SK-N-SH (cell line): ENCODE data around the gene SH3RF1. TPM values are rescaled to one million over a fixed set of nuclear protein-coding genes. Genes with fewer than 3 reads are reported as not detected.

Source experiments
- CTCF ChIA-PET: fragments of 300-600, 350-600 bp; formaldehyde crosslinking; extraction: SDS; loops from one replicate; lab custom pipeline; 2021; lab: Yijun Ruan, JAX
- POLR2A ChIA-PET: fragments of 350-600 bp; sonication (Branson Sonifier 250); formaldehyde crosslinking; extraction: SDS; loops from one replicate; lab custom pipeline; 2020; ENCODE audit warnings: antibody characterized with exemption, inconsistent platforms; lab: Yijun Ruan, JAX
- DNase-seq: peaks from one replicate; pipeline ENCODE4 v3.0.0; 2012
- H2AFZ ChIP-seq: fragments of 200-600 bp; sonication (generic); 2 replicates; pipeline ENCODE4 v1.8.1; 2016; ENCODE audit warnings: antibody characterized with exemption, mild to moderate bottlenecking, low read depth
- H3F3A ChIP-seq: fragments of 200-600 bp; sonication (generic); replicated peaks from 2 replicates; pipeline ENCODE3; 2016; ENCODE audit warnings: antibody characterized with exemption, mild to moderate bottlenecking; ENCODE audit not compliant: insufficient read depth
- H3K27ac ChIP-seq, 2 experiments: fragments of 200-500 bp in 1 of 2; fragments of 200-600 bp in 1 of 2; sonication (Bioruptor generic) in 1 of 2; sonication (generic), shearing (Covaris generic) in 1 of 2; 2 replicates each; pipeline versions ENCODE4 v1.5.1 to v1.6.1; 2014 to 2016; ENCODE audit warnings: low read depth in 2 of 2, inconsistent platforms in 1 of 2, low read length in 1 of 2, mild to moderate bottlenecking in 1 of 2, mixed read lengths in 1 of 2
- H3K27me3 ChIP-seq: fragments of 200-600 bp; sonication (generic), shearing (Covaris generic); 2 replicates; pipeline ENCODE4 v1.6.1; 2016; ENCODE audit warnings: mixed run types; ENCODE audit not compliant: insufficient read depth
- H3K36me3 ChIP-seq, 2 experiments: fragments of 200-500 bp in 1 of 2; fragments of 200-600 bp in 1 of 2; sonication (Bioruptor generic) in 1 of 2; sonication (generic) in 1 of 2; replicated peaks in 1 of 2; 2 replicates each; pipeline versions ENCODE3 to v1.5.1; 2014 to 2016; ENCODE audit warnings: low read length in 1 of 2, mild to moderate bottlenecking in 1 of 2; ENCODE audit not compliant: insufficient read depth in 2 of 2, control insufficient read depth in 1 of 2
- H3K4me1 ChIP-seq, 2 experiments: fragments of 200-500 bp in 1 of 2; fragments of 200-600 bp in 1 of 2; sonication (Bioruptor generic) in 1 of 2; sonication (generic), shearing (Covaris generic) in 1 of 2; 2 replicates each; pipeline versions ENCODE4 v1.5.1 to v1.6.1; 2014 to 2016; ENCODE audit warnings: low read depth in 1 of 2, low read length in 1 of 2, mixed run types in 1 of 2; ENCODE audit not compliant: insufficient read depth in 2 of 2, control insufficient read depth in 1 of 2
- H3K4me2 ChIP-seq: fragments of 200-600 bp; sonication (generic), shearing (Covaris generic); 2 replicates; pipeline ENCODE4 v1.6.1; 2017; ENCODE audit warnings: mixed run types
- H3K4me3 ChIP-seq, 2 experiments: fragments of 200-500 bp in 1 of 2; fragments of 200-600 bp in 1 of 2; sonication (Bioruptor generic) in 1 of 2; sonication (generic), shearing (Covaris generic) in 1 of 2; 2 replicates each; pipeline versions ENCODE4 v1.5.1 to v1.8.1; 2014 to 2016; ENCODE audit warnings: low read depth in 2 of 2, inconsistent platforms in 1 of 2, low read length in 1 of 2, mild to moderate bottlenecking in 1 of 2, mixed read lengths in 1 of 2, moderate library complexity in 1 of 2
- H3K79me2 ChIP-seq: fragments of 200-600 bp; sonication (generic); 2 replicates; pipeline ENCODE4 v1.8.1; 2017; ENCODE audit warnings: mild to moderate bottlenecking; ENCODE audit not compliant: insufficient read depth
- H3K9ac ChIP-seq: fragments of 200-600 bp; sonication (generic); 2 replicates; pipeline ENCODE4 v1.6.1; 2017; ENCODE audit warnings: mixed run types
- H3K9me2 ChIP-seq: fragments of 200-600 bp; sonication (generic); 2 replicates; pipeline ENCODE4 v1.6.1; 2017; ENCODE audit warnings: mixed run types
- H3K9me3 ChIP-seq: fragments of 200-600 bp; sonication (generic); 2 replicates; pipeline ENCODE4 v1.6.1; 2017; ENCODE audit warnings: mixed run types, mild to moderate bottlenecking, moderate library complexity
- H4K20me1 ChIP-seq: fragments of 200-600 bp; sonication (generic); 2 replicates; pipeline ENCODE4 v1.6.1; 2017; ENCODE audit warnings: mild to moderate bottlenecking, mixed run types; ENCODE audit not compliant: insufficient read depth
- CHD2 ChIP-seq: fragments of 150-350 bp; IDR thresholded peaks from 2 replicates; pipeline ENCODE4 v1.6.1; 2018; ENCODE audit warnings: low read length; ENCODE audit not compliant: partially characterized antibody
- CTCF ChIP-seq: fragments of 200-600 bp; sonication (generic); IDR thresholded peaks from 2 replicates; pipeline ENCODE4 v1.6.1; 2017; ENCODE audit warnings: antibody characterized with exemption, mild to moderate bottlenecking, moderate library complexity
- ELF1 ChIP-seq: IDR thresholded peaks from 2 replicates; pipeline ENCODE4 v1.4.0; 2012
- EP300 ChIP-seq, 2 experiments: IDR thresholded peaks; 2 replicates each; pipeline versions ENCODE4 v1.4.0 to v1.6.1; 2012; ENCODE audit warnings: borderline replicate concordance in 1 of 2, low read depth in 1 of 2, low read length in 1 of 2
- EZH2phosphoT487 ChIP-seq: fragments of 200-600 bp; sonication (generic); IDR thresholded peaks from 2 replicates; pipeline ENCODE4 v1.6.1; 2017; ENCODE audit warnings: low read depth, mixed run types, mild to moderate bottlenecking, antibody characterized with exemption, moderate library complexity, borderline replicate concordance
- FOXJ3 ChIP-seq: sonication (generic); formaldehyde crosslinking; IDR thresholded peaks from 2 replicates; pipeline ENCODE4 v1.5.1; 2020; ENCODE audit warnings: mild to moderate bottlenecking, missing genetic modification reagents
- FOXM1 ChIP-seq: IDR thresholded peaks from 2 replicates; pipeline ENCODE4 v1.4.0; 2012; ENCODE audit warnings: low read depth, mild to moderate bottlenecking
- GABPA ChIP-seq: IDR thresholded peaks from 2 replicates; pipeline ENCODE4 v1.4.0; 2012; ENCODE audit warnings: low read depth, mild to moderate bottlenecking
- GATA2 ChIP-seq: sonication (generic); formaldehyde crosslinking; IDR thresholded peaks from 2 replicates; pipeline ENCODE4 v1.5.0; 2020; ENCODE audit warnings: mild to moderate bottlenecking, missing genetic modification reagents
- JUND ChIP-seq: IDR thresholded peaks from 2 replicates; pipeline ENCODE4 v1.4.0; 2012
- MXI1 ChIP-seq: IDR thresholded peaks from 2 replicates; pipeline ENCODE4 v1.6.1; 2012; ENCODE audit warnings: mild to moderate bottlenecking, low read depth, low read length, improper control_type of control experiment
- NFIC ChIP-seq: IDR thresholded peaks from 2 replicates; pipeline ENCODE4 v1.4.0; 2012; ENCODE audit warnings: borderline replicate concordance
- POLR2AphosphoS5 ChIP-seq: IDR thresholded peaks from 2 replicates; pipeline ENCODE4 v1.6.1; 2012; ENCODE audit warnings: low read depth, low read length
- RCOR1 ChIP-seq: fragments of 150-350 bp; IDR thresholded peaks from 2 replicates; pipeline ENCODE4 v1.6.1; 2017; ENCODE audit warnings: antibody characterized with exemption, low read length
- RFX5 ChIP-seq: IDR thresholded peaks from 2 replicates; pipeline ENCODE4 v1.6.1; 2012; ENCODE audit warnings: mild to moderate bottlenecking, improper control_type of control experiment, low read length
- RXRA ChIP-seq: IDR thresholded peaks from 2 replicates; pipeline ENCODE4 v1.4.0; 2012; ENCODE audit warnings: low read depth, mild to moderate bottlenecking, borderline replicate concordance
- TCF12 ChIP-seq: IDR thresholded peaks from 2 replicates; pipeline ENCODE4 v1.4.0; 2012
- TEAD4 ChIP-seq: IDR thresholded peaks from 2 replicates; pipeline ENCODE4 v1.4.0; 2012; ENCODE audit warnings: mild to moderate bottlenecking, borderline replicate concordance; ENCODE audit not compliant: insufficient read depth
- WGBS: methylation state at CpG from one replicate; pipeline ENCODE4 v1.1.6; 2017; ENCODE audit warnings: low lambda C conversion rate; 5-methylcytosine and 5-hydroxymethylcytosine counted together
- polyA plus RNA-seq, 3 experiments: library from polyadenylated mRNA; depleted of rRNA; stranded (reverse); fragments of >200 nt; gene quantifications; 2 replicates each; pipeline ENCODE4 v1.2.3, GENCODE V29; 2012
- TF ChIP-seq, protein P1 (sequence below): fragments of 150-350 bp; IDR thresholded peaks from 2 replicates; pipeline ENCODE4 v1.6.1; 2017; ENCODE audit warnings: antibody characterized with exemption, low read length, low read depth, borderline replicate concordance
- TF ChIP-seq, protein P2 (sequence below): IDR thresholded peaks from 2 replicates; pipeline ENCODE4 v1.4.0; 2012; ENCODE audit warnings: low read depth, borderline replicate concordance
- TF ChIP-seq, protein P3 (sequence below): IDR thresholded peaks from 2 replicates; pipeline ENCODE4; 2012

The SH3RF1 gene
- polyA plus RNA-seq, 1 of the 3 experiments (the other 2 are of a cell fraction): 22.0 TPM

GRCh38 chr4:169131556-169132208 is 139.1 kb downstream of the SH3RF1 start:
- no peaks in the 10 kb centered on the region for H3K9me3 ChIP-seq
- H3K79me2 ChIP-seq: peaks cover 63% of the 10 kb centered on the region; the same call in 1 of the 2 replicates
- DNase-seq: no peak
- no peaks in the 10 kb centered on the region for H3K27me3 ChIP-seq
- H3K27ac ChIP-seq: no peak overlapping the region
- 97% methylated on average over 9 of the region's 9 CpGs for WGBS
- POLR2A ChIA-PET: no interaction called here
- peaks cover 4% of the 10 kb centered on the region for H3F3A ChIP-seq
- H3K4me3 ChIP-seq: no peak overlapping the region
- peaks cover 83 to 98% of the 10 kb centered on the region in 2 experiments for H3K36me3 ChIP-seq
- no peaks in the 10 kb centered on the region for H3K9me2 ChIP-seq
- TF ChIP-seq RFX5: no peak
- TF ChIP-seq NFIC: no peak
- TF ChIP-seq ELF1: no peak
- TF ChIP-seq CHD2: no peak
- no peak for TF ChIP-seq GATA2 (CRISPR knock-in tag)
- TF ChIP-seq EZH2phosphoT487: no peak
- no peak for TF ChIP-seq POLR2AphosphoS5
- TF ChIP-seq GABPA: no peak
- TF ChIP-seq, protein P1, sequence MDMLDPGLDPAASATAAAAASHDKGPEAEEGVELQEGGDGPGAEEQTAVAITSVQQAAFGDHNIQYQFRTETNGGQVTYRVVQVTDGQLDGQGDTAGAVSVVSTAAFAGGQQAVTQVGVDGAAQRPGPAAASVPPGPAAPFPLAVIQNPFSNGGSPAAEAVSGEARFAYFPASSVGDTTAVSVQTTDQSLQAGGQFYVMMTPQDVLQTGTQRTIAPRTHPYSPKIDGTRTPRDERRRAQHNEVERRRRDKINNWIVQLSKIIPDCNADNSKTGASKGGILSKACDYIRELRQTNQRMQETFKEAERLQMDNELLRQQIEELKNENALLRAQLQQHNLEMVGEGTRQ: no peak
- TF ChIP-seq, protein P2, sequence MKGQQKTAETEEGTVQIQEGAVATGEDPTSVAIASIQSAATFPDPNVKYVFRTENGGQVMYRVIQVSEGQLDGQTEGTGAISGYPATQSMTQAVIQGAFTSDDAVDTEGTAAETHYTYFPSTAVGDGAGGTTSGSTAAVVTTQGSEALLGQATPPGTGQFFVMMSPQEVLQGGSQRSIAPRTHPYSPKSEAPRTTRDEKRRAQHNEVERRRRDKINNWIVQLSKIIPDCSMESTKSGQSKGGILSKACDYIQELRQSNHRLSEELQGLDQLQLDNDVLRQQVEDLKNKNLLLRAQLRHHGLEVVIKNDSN: no peak
- TF ChIP-seq, all 33 proteins: peak for 0
- Histone ChIP-seq H3K9ac (no peak overlapping the region), H3K4me2 (no peak overlapping the region), H4K20me1 (no peaks in the 10 kb centered on the region), H2AFZ (no peak overlapping the region), H3K4me1 (peaks cover 0 to 4% of the 10 kb centered on the region in 2 experiments; a peak in 2 of 4 replicates)
- CTCF ChIA-PET: no interaction called here

GRCh38 chr4:169128902-169129301 is 141.9 kb downstream of the SH3RF1 start:
- no peak overlapping the region for H3K9ac ChIP-seq
- H3K27ac ChIP-seq: peak overlapping the region in 1 of 2 experiments; percentile 9; a peak in 3 of 4 replicates
- H3K9me3 ChIP-seq: no peaks in the 10 kb centered on the region
- H3K36me3 ChIP-seq: peaks cover 82 to 92% of the 10 kb centered on the region in 2 experiments
- no peak overlapping the region for H3K4me2 ChIP-seq
- H3K27me3 ChIP-seq: no peaks in the 10 kb centered on the region
- no peak overlapping the region for H2AFZ ChIP-seq
- H3K79me2 ChIP-seq: peaks cover 47% of the 10 kb centered on the region
- peaks cover 0 to 11% of the 10 kb centered on the region in 2 experiments; a peak in 3 of 4 replicates for H3K4me1 ChIP-seq
- no peaks in the 10 kb centered on the region for H3K9me2 ChIP-seq
- no peak for DNase-seq
- peaks cover 4% of the 10 kb centered on the region for H3F3A ChIP-seq
- ChIA-PET CTCF (no interaction called here), POLR2A (interaction anchor here (0.9 kb wide), 1 partner anchor 119 kb away, joined by 5 read pairs; the partner anchor contains the start of gene CBR4)
- no peaks in the 10 kb centered on the region for H4K20me1 ChIP-seq
- no peak overlapping the region for H3K4me3 ChIP-seq
- TF ChIP-seq GATA2 (CRISPR knock-in tag): no peak
- no peak for TF ChIP-seq GABPA
- TF ChIP-seq, protein P2: no peak
- no peak for TF ChIP-seq EZH2phosphoT487
- TF ChIP-seq, protein P3, sequence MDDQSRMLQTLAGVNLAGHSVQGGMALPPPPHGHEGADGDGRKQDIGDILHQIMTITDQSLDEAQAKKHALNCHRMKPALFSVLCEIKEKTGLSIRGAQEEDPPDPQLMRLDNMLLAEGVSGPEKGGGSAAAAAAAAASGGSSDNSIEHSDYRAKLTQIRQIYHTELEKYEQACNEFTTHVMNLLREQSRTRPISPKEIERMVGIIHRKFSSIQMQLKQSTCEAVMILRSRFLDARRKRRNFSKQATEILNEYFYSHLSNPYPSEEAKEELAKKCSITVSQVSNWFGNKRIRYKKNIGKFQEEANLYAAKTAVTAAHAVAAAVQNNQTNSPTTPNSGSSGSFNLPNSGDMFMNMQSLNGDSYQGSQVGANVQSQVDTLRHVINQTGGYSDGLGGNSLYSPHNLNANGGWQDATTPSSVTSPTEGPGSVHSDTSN: no peak
- no peak for TF ChIP-seq RCOR1
- TF ChIP-seq FOXM1: no peak
- no peak for TF ChIP-seq TEAD4
- no peak for TF ChIP-seq MXI1
- no peak for TF ChIP-seq FOXJ3 (CRISPR knock-in tag)
- no peak for TF ChIP-seq EP300 (IDR thresholded peaks at IDR 0.05; ENCODE audit: borderline replicate concordance in 1 of 2, low read depth in 1 of 2, low read length in 1 of 2)
- no peak for TF ChIP-seq CTCF
- no peak for TF ChIP-seq RXRA
- no peak for TF ChIP-seq TCF12
- no peak for TF ChIP-seq JUND
- TF ChIP-seq NFIC: no peak
- no peak for TF ChIP-seq RFX5
- no peak for TF ChIP-seq ELF1
- TF ChIP-seq, all 33 proteins: peak for 0
- 86% methylated on average over 3 of the region's 3 CpGs for WGBS
